Activated CD8-positive, alpha-beta T cell treated with anti-CD3 and anti-CD28 coated beads, Interleukin-2, amount 10 ng/mL, durations not matched to agents 7 days and 5 days (primary cell): ENCODE results near the gene NR0B2. TPM values are rescaled to one million over a fixed set of nuclear protein-coding genes. Genes with fewer than 3 reads are reported as not detected.
A peak's percentile ranks its signal among the peaks of the same experiment; 100 is the strongest.

ENCODE experiments used
- ATAC-seq: fragments of 150-1000 bp; cut with Tn5 transposase; one replicate; pipeline ENCODE4 v1.10.0; 2021; ENCODE audit warnings: moderate library complexity
- CTCF ChIA-PET: fragments of 350-600 bp; sonication (Branson Sonifier 250); formaldehyde crosslinking; loops from one replicate; lab custom pipeline; 2021; ENCODE audit warnings: antibody characterized with exemption; lab: Charles Lee
- POLR2A ChIA-PET: fragments of 350-600 bp; sonication (Branson Sonifier 250); formaldehyde crosslinking; loops from one replicate; lab custom pipeline; 2021; ENCODE audit warnings: antibody characterized with exemption; lab: Charles Lee
- DNase-seq: peaks from one replicate; pipeline ENCODE4 v3.0.0-alpha.2; 2020
- H3K27ac Mint-ChIP-seq: one replicate; pipeline ENCODE4 v1.8.0; 2021; ENCODE audit warnings: mild to moderate bottlenecking, mixed read lengths
- H3K27me3 Mint-ChIP-seq: one replicate; pipeline ENCODE4 v1.8.0; 2021; ENCODE audit warnings: low read depth, mixed read lengths
- H3K36me3 Mint-ChIP-seq: one replicate; pipeline ENCODE4 v1.8.0; 2021; ENCODE audit warnings: low read depth, mixed read lengths
- H3K4me1 Mint-ChIP-seq: one replicate; pipeline ENCODE4 v1.8.0; 2021; ENCODE audit warnings: low read depth, mixed read lengths
- H3K4me3 Mint-ChIP-seq: one replicate; pipeline ENCODE4 v1.8.0; 2021; ENCODE audit warnings: mild to moderate bottlenecking, mixed read lengths
- H3K9me3 Mint-ChIP-seq: one replicate; pipeline ENCODE4 v1.8.0; 2022; ENCODE audit warnings: mixed read lengths; ENCODE audit not compliant: insufficient read depth
- total RNA-seq, 2 experiments: library from RNA; stranded (reverse); gene quantifications; one replicate each; pipeline ENCODE4 v1.2.3, GENCODE V29; 2021

Gene NR0B2, protein sequence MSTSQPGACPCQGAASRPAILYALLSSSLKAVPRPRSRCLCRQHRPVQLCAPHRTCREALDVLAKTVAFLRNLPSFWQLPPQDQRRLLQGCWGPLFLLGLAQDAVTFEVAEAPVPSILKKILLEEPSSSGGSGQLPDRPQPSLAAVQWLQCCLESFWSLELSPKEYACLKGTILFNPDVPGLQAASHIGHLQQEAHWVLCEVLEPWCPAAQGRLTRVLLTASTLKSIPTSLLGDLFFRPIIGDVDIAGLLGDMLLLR
- total RNA-seq, result not detected

DNA sequence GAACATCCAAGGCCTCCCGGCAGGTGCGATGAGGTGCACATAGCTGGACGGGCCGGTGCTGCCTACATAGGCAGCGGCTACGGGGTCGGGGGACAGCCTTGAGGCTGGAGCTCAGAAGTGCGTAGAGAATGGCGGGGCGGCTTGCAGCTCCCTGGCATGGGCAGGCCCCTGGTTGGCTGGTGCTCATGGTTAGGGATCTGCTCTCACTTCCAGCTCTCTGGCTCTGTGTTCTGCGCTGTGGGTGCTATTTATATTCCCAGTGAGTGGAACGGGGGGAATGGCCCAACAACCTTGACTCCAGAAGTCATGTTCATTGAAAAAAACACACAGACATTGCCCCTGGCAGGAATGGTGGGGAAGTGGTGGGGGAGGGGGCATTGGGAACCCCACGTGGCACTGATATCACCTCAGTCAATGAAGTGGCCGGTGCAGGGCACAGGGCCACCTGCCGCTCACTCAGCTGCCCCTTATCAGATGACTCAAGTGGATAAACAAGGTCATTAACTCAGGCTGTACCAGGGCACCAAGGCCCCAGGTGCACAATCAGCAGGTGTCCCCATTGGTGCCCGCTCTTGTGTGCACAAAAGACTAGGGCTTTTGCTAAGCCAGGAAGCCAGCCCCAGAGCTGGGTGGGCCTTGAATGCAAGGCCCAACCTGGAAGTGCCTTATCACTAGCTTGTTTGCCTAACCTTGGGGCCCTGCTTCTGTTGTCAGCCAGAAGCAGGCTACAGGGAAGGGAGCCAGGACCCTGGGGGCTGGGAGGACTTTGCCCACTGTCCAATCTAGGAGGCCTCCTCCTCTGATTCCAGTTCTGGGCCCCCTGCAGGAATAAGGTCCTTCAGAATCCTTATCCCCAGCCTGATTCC is at the start of gene NR0B2:
Gene NR0B2 (minus strand): TSS at position 222 of the 866 bp plus-strand sequence. CDS start 35 bp downstream, at position 187.
- ATAC-seq (no peak), DNase-seq (no peak)
- H3K9me3 Mint-ChIP-seq, result no peaks in the 10 kb centered on the region
- peaks cover 7% of the 10 kb centered on the region for H3K27me3 Mint-ChIP-seq
- no peaks in the 10 kb centered on the region for H3K4me1 Mint-ChIP-seq
- CTCF ChIA-PET, result no interaction called here
- no peak within 1 kb of the TSS for H3K4me3 Mint-ChIP-seq
- no peaks in the 10 kb centered on the region for H3K36me3 Mint-ChIP-seq
- POLR2A ChIA-PET, result interaction anchor here (0.7 to 1.5 kb wide), 2 partner anchors 14 to 28 kb away, joined by 3 to 8 read pairs; partner anchors contain the start of gene GPATCH3
- no peak within 1 kb of the TSS for H3K27ac Mint-ChIP-seq

DNA sequence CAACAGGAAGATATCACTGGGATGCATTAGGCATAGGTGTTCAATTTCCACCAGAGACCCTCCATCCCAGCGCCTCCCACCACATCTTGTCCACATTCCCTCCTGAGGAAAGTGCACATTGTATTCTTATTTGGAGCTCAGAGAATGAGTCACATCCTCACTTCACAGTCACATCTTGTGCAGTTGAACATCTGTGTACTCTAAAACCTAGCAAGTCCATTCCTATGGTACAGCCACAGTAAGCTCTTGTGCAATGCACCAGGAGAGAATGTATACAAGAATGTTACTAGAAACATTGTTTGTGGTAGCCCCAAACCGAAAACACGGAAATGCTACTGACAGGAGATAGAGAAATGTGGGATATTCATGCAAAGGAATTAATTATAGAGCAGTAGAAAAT is 48.1 kb upstream of the NR0B2 start:
- Mint-ChIP-seq H3K36me3 (peaks cover 2% of the 10 kb centered on the region), H3K9me3 (no peaks in the 10 kb centered on the region), H3K4me1 (peaks cover 11% of the 10 kb centered on the region), H3K27me3 (peaks cover 52% of the 10 kb centered on the region), H3K4me3 (no peak overlapping the region), H3K27ac (no peak overlapping the region)
- ChIA-PET CTCF (interaction anchor here (1.0 kb wide), 1 partner anchor 34 kb away, joined by 3 read pairs; no protein-coding TSS in a partner anchor), POLR2A (no interaction called here)
- DNase-seq (no peak), ATAC-seq (peak; percentile 26)

DNA sequence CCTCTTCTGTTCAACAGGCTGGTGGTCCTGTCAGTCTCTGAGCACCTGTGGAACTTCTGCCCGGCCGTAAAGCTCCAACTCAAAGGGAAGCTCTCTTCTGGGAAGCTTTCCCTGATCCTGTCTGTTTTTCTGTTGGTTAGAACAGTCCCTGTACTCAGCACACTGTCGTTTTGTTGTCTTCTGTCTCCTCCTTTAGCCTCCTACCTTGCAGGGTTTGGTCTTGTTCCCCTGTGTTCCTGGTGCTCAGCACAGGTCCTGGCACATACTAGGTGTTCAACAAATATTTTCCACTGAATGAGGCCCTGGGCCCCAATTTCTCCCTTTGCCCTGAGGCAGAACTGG is 46.8 kb upstream of the NR0B2 start:
- ChIA-PET POLR2A (no interaction called here), CTCF (interaction anchor here (0.9 kb wide), 1 partner anchor 9 kb away, joined by 3 read pairs; no protein-coding TSS in a partner anchor)
- Mint-ChIP-seq H3K4me1 (peaks cover 11% of the 10 kb centered on the region), H3K27me3 (peaks cover 48% of the 10 kb centered on the region), H3K27ac (no peak overlapping the region), H3K36me3 (peaks cover 2% of the 10 kb centered on the region), H3K4me3 (peak overlapping the region; percentile 44), H3K9me3 (no peaks in the 10 kb centered on the region)
- ATAC-seq (peak; percentile 12), DNase-seq (no peak)

DNA sequence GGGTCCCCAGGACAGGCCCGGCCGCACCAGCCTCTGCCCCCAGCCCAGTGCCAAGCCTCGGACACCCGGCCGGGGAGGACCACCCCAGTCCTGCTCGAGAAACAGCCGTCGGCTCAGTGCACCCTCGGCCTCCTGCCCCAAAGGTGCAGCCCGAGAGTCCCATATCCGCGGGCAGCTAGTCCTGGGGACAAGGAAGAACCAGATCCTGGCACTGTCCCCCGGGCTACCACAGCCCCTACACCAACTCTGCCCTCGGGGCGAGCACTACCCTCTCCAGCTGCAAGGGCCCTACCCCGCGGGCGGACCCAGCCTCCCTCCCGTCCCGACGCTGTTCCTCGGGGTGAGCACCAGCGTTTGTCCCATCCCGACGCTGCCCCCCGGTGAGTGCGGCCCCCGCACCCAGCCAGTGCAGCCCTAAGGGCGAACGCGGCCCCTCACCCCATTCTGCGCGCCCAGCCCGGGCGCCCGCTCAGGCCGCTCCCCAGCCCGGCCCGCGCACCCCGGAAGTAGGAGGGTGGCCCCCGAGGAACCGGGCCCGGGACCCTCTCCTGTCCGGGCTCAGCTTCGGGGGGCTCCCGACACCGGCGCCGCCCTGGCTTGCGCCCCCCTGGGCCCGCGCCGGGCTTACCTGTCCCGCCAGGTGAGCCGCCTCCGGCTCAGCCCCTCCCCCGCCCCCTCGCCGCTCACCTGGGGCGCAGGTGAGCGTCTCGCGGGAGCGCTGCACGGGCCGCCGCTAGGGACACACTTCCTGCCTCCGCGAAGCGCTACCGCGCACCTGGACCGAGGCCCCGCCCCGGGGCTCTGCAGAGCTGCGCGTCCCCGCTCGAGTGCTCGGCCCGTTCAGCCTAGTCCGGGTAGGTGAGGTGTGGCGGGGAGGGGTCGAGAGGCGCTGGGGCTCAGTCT is 46.2 kb upstream of the NR0B2 start, which contains the start of gene KDF1:
Gene KDF1 (minus strand): TSS at position 747 of the 903 bp plus-strand sequence. CDS start 8,088 bp downstream, outside the sequence.
- H3K27ac Mint-ChIP-seq, result no peak within 1 kb of the TSS

DNA sequence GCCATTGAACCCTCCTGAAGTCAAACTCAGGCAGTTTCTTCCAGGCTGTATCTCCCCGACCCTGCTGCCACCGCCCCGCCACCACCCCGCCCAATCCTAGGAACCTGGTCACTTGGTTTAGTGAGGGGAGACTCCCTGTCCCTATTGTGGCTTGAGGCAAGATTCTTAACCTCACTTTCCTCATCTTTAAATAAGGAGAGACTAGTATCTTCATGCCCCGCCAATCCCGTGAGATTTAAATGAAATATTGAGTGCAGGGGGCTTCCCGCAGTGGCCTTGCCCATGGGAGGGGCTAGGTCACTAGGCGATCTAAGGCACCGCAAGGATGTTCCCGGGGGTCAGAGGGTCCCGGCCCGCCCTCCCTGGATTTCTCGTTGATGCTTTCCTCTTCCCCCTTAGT is 45.5 kb upstream of the NR0B2 start:
- POLR2A ChIA-PET, result no interaction called here
- DNase-seq (no peak), ATAC-seq (no peak)
- Mint-ChIP-seq H3K4me1 (peaks cover 11% of the 10 kb centered on the region), H3K27ac (no peak overlapping the region), H3K9me3 (no peaks in the 10 kb centered on the region), H3K4me3 (no peak overlapping the region), H3K36me3 (peaks cover 2% of the 10 kb centered on the region), H3K27me3 (peaks cover 47% of the 10 kb centered on the region)
- CTCF ChIA-PET, result no interaction called here

More for the DNA sequence above, 46.2 kb upstream of the NR0B2 start, which contains the start of gene KDF1:
- DNase-seq (peak; percentile 43), ATAC-seq (peak; percentile 72)
- peaks cover 2% of the 10 kb centered on the region for H3K36me3 Mint-ChIP-seq
- H3K9me3 Mint-ChIP-seq, result no peaks in the 10 kb centered on the region
- peaks cover 11% of the 10 kb centered on the region for H3K4me1 Mint-ChIP-seq
- CTCF ChIA-PET, result interaction anchor here (0.9 kb wide), 1 partner anchor 9 kb away, joined by 3 read pairs; no protein-coding TSS in a partner anchor
- POLR2A ChIA-PET, result no interaction called here
- H3K4me3 Mint-ChIP-seq, result peak within 1 kb of the TSS; percentile 44
- H3K27me3 Mint-ChIP-seq, result peaks cover 51% of the 10 kb centered on the region

DNA sequence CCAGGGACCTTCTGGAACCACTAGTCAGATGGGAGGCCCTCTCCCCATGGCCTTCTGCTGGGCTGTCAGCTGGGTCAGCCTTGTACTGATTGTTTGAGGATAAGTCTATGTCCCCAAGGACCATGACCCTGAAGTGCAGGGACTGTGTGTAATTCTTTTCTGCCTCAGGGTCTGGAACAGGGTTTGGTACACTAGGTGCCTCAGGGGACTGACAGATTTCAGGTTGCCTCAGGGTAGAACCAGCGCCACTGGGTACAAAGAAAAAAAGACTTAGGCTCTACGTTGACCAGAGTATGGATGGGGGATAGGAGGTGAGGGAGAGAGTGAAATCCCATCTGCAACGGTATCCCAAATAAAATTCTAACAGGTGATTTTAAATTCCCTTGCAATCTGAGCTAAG is 43.5 kb upstream of the NR0B2 start:
- ChIA-PET POLR2A (no interaction called here), CTCF (interaction anchor here (1.2 kb wide), 1 partner anchor 41 kb away, joined by 3 read pairs; no protein-coding TSS in a partner anchor)
- Mint-ChIP-seq H3K9me3 (no peaks in the 10 kb centered on the region), H3K4me1 (peaks cover 11% of the 10 kb centered on the region), H3K27ac (no peak overlapping the region), H3K27me3 (peaks cover 41% of the 10 kb centered on the region), H3K36me3 (peaks cover 2% of the 10 kb centered on the region), H3K4me3 (no peak overlapping the region)
- ATAC-seq (no peak), DNase-seq (no peak)

DNA sequence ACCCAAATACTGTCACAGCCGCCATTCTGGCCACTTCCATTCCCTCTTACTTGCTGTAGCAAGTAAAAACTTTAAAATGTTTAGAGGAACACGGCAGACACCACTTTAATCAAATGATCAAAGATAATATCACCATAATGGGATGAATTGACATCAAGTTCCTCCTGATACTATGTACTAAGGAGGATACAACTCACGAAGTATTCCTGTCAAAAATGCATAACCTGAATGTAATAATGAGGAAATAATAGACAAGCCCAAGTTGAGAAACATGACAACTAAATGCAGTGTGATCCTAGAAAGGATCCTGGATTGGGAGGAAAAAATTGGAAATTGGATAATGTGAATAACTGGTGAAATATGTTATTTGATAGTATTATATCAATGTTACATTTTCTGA is 42.5 kb upstream of the NR0B2 start:
- ATAC-seq, result no peak
- POLR2A ChIA-PET, result interaction anchor here (0.6 kb wide), 1 partner anchor 22 kb away, joined by 4 read pairs; no protein-coding TSS in a partner anchor
- H3K4me3 Mint-ChIP-seq, result no peak overlapping the region

DNA sequence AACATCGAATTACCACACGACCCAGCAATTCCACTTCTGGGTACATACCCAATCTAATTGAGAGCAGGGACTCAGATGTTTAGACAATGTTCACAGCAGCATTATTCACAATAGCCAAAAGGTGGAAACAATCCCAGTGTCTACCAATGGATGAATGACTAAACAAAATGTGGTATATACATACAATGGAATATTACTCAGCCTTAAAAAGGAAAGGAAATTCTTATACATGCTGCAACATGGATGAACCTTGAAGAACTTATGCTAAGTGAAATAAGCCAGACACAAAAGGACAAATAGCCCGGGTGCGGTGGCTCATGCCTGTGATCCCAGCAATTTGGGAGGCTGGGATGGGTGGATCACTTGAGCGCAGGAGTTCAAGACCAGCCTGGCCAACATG is 39.6 kb upstream of the NR0B2 start:
- H3K9me3 Mint-ChIP-seq, result no peaks in the 10 kb centered on the region
- no peaks in the 10 kb centered on the region for H3K4me1 Mint-ChIP-seq
- DNase-seq (no peak), ATAC-seq (no peak)
- H3K27me3 Mint-ChIP-seq, result peaks cover 10% of the 10 kb centered on the region
- H3K4me3 Mint-ChIP-seq, result no peak overlapping the region
- H3K27ac Mint-ChIP-seq, result no peak overlapping the region
- ChIA-PET CTCF (no interaction called here), POLR2A (no interaction called here)
- H3K36me3 Mint-ChIP-seq, result no peaks in the 10 kb centered on the region

More for the DNA sequence above, 42.5 kb upstream of the NR0B2 start:
- Mint-ChIP-seq H3K4me1 (peaks cover 11% of the 10 kb centered on the region), H3K27ac (no peak overlapping the region), H3K36me3 (peaks cover 2% of the 10 kb centered on the region), H3K27me3 (peaks cover 33% of the 10 kb centered on the region), H3K9me3 (no peaks in the 10 kb centered on the region)
- CTCF ChIA-PET, result no interaction called here
- DNase-seq, result no peak

DNA sequence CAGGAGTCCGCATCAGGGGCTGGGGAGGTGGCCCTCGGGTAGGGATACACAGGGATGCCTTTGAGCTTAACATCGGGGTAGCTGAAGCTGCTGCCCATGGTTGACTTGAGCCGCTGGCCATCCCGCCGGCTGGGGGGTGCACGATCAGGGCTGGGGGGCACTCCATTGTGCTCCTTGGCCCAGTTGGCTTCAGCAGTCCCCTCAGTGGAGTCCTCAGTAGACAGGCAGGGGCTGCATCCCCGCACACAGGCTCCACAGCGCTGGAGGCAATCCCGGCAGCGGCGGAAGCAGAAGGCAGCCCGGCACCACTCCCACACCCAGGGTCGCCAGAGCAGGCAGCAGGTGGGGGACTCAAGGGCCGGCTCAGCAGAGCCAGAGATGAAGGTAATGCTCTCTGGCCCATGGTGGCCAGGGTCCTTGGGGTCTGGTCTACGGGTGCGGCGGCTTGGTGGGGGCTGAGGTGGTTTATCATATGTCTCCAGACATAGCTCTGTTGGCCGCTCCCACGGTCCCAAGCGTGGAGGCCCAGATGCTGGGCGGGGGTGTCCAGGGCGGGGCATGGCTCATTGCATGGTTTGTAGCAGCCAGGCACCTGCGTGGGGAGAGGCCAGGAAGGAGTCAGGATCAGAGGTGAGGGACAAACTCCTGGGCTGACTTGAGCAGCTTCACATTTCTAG is 38.2 kb upstream of the NR0B2 start:
- peaks cover 3% of the 10 kb centered on the region for H3K27me3 Mint-ChIP-seq
- H3K4me3 Mint-ChIP-seq, result no peak overlapping the region
- ChIA-PET CTCF (no interaction called here), POLR2A (interaction anchor here (0.5 kb wide), 1 partner anchor 8 kb away, joined by 3 read pairs; no protein-coding TSS in a partner anchor)
- no peaks in the 10 kb centered on the region for H3K9me3 Mint-ChIP-seq
- peaks cover 3% of the 10 kb centered on the region for H3K36me3 Mint-ChIP-seq
- no peak for ATAC-seq
- no peak overlapping the region for H3K27ac Mint-ChIP-seq
- no peak for DNase-seq
- no peaks in the 10 kb centered on the region for H3K4me1 Mint-ChIP-seq

DNA sequence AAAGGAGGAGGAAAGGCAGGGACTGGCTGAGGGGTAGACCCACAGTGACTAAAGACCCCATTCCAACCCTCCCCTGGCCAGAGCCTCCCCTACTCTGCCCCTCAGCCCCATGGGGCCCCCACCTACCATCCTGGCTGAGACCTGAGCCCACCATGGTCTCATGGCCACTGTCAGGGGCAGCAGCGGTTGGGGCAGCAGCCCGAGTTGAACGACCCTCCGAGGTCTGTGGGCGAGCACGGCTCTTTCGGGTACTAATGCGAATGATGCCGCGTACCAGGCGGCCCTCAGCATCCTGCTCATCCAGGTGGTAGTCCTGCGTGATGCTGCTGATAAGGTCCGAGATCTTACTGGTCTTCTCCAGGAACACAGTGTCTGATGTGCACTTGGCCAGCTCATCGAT is 37.4 kb upstream of the NR0B2 start:
- Mint-ChIP-seq H3K36me3 (peaks cover 9% of the 10 kb centered on the region), H3K9me3 (no peaks in the 10 kb centered on the region), H3K27me3 (peaks cover 3% of the 10 kb centered on the region), H3K4me3 (no peak overlapping the region), H3K4me1 (no peaks in the 10 kb centered on the region), H3K27ac (no peak overlapping the region)
- POLR2A ChIA-PET, result no interaction called here
- no peak for ATAC-seq
- CTCF ChIA-PET, result no interaction called here
- no peak for DNase-seq

DNA sequence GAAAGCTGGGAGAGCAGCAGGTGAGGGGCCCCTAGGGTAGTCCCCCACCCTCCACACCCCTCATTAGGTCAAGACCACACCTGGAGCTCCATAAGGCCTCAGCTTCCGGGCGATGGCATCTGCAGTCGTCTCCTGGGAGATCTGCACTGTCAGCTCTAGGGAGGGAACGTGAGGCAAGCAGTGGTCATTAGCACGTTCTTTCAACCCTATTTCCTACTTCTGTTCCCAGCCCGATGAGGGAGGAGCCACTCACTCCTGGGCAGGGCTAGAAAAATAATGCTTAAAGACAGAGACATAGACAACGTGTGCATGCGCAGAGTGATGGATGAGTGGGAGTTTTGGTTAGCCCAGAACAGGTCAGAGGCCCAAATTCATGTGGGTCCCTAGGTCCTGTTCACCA is 36.8 kb upstream of the NR0B2 start:
- Mint-ChIP-seq H3K4me1 (no peaks in the 10 kb centered on the region), H3K9me3 (no peaks in the 10 kb centered on the region), H3K27me3 (peaks cover 3% of the 10 kb centered on the region), H3K36me3 (peaks cover 15% of the 10 kb centered on the region), H3K4me3 (no peak overlapping the region), H3K27ac (no peak overlapping the region)
- ATAC-seq (peak; percentile 16), DNase-seq (no peak)
- POLR2A ChIA-PET, result no interaction called here
- CTCF ChIA-PET, result no interaction called here
